Spinal cord (tissue), 10 donors: ENCODE data around the gene MLC1. TPM values are rescaled to one million over a fixed set of nuclear protein-coding genes. Genes with fewer than 3 reads are reported as not detected.

Experiments
- DNase-seq, 6 donors: peaks; one replicate each; pipeline versions ENCODE4 v3.0.0 to v3.0.0-alpha.2; 2013 to 2015; ENCODE audit warnings: low spot score in 6 of 6, low read depth in 4 of 6
- H3K27ac ChIP-seq: one replicate; pipeline ENCODE4 v1.5.1; 2013; ENCODE audit warnings: low read depth, low read length, control low read depth
- H3K27me3 ChIP-seq: one replicate; pipeline ENCODE4 v1.6.1; 2013; ENCODE audit warnings: low read length; ENCODE audit not compliant: control insufficient read depth, insufficient read depth
- H3K36me3 ChIP-seq: one replicate; pipeline ENCODE4 v1.6.1; 2013; ENCODE audit warnings: low read length; ENCODE audit not compliant: control insufficient read depth, insufficient read depth
- H3K4me1 ChIP-seq: one replicate; pipeline ENCODE4 v1.6.1; 2013; ENCODE audit warnings: low read length; ENCODE audit not compliant: control insufficient read depth, insufficient read depth
- H3K4me3 ChIP-seq: one replicate; pipeline ENCODE4 v1.5.1; 2013; ENCODE audit warnings: low read depth, low read length, control low read depth
- H3K9me3 ChIP-seq: one replicate; pipeline ENCODE4 v1.6.1; 2013; ENCODE audit warnings: low read length; ENCODE audit not compliant: control insufficient read depth, insufficient read depth
- whole genome bisulfite sequencing: methylation state at CpG from one replicate; pipeline ENCODE4 v1.1.5; 2013; ENCODE audit warnings: missing lambda C conversion rate; ENCODE audit not compliant: insufficient coverage; 5-methylcytosine and 5-hydroxymethylcytosine counted together
- polyA plus RNA-seq, 2 donors: library from polyadenylated mRNA; unstranded; fragments of 120-200 nt; gene quantifications; one replicate each; pipeline ENCODE4 v1.2.1, GENCODE V29; 2013; ENCODE audit not compliant: insufficient read length in 2 of 2
- total RNA-seq, 2 donors: library from RNA; depleted of rRNA in 1 of 2; stranded (reverse); fragments of 120-200 nt in 1 of 2; fragments of >200 nt in 1 of 2; gene quantifications; one replicate each; pipeline versions ENCODE4 v1.2.3 to v1.2.4, GENCODE V29; 2013 to 2014
- donor health status: healthy.

The MLC1 gene
- total and polyA plus RNA-seq, 4 donors: 76.9 to 353 (median 156) TPM

DNA sequence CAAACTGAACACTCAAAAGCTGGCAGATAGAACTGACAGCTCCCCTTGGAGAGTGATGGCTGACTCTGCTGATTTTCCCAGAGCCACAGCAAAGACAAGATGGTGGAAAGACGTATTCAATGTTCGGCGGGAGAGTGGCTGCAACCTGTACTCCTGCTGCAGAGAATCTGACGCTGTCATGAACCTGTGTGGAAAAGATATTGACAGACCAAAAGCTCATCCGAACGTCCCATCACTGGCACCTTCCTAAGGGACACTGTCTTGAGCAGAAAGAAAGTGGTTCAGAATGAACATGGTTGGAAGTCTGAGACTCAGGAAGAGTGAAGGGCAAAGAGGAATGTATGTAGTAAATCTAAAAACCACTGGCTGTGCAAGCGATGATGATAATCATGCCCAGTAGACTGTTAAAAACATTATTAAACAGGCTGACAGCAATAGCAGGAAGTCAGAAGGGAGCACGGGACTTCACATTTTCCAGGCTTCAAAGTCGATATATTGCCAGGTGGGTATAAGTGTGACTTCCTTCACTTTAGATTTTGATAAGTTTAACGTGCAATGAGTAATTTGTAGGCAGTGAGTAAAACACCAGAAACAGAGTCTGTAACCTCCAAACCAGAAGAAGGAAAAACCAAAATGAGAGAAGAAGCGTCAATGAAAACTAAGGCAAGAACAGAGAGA is 66.5 kb downstream of the MLC1 start:
- Histone ChIP-seq H3K36me3 (no peaks in the 10 kb centered on the region), H3K27me3 (peaks cover 28% of the 10 kb centered on the region), H3K4me1 (peaks cover 10% of the 10 kb centered on the region), H3K27ac (no peak overlapping the region), H3K9me3 (no peaks in the 10 kb centered on the region), H3K4me3 (no peak overlapping the region)
- 76% methylated on average over 7 of the region's 11 CpGs for WGBS
- peak in 1 of 6 donors; percentile 43 for DNase-seq

DNA sequence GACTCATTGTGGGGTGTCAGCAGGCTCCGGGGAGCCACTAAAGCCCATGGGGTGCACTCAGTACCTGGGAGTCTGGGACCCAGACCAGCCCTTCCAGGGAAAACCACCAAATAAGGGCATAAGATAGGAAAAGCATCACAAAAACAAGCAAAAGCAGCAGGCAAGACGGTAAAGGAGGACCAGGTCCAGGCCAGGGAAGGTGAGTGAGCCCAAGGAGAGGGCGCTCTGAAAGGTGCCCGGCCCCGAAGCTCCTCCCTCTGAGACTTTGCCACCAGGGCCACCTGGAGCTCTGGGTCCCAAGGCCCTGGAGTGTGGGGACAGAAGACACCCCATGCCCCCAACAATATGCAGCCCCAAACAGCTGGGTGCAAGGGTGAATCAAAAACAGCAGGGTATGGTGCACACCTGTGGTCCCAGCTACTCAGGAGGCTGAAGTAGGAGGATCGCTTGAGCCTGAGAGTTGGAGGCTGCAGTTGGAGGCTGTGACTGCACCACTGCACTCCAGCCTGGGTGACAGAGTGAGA is 67.5 kb downstream of the MLC1 start:
- H3K36me3 ChIP-seq: no peaks in the 10 kb centered on the region
- H3K4me3 ChIP-seq: no peak overlapping the region
- peaks cover 38% of the 10 kb centered on the region for H3K27me3 ChIP-seq
- peaks cover 10% of the 10 kb centered on the region for H3K4me1 ChIP-seq
- WGBS: 83% methylated on average over 5 of the region's 6 CpGs
- H3K9me3 ChIP-seq: no peaks in the 10 kb centered on the region
- no peak overlapping the region for H3K27ac ChIP-seq
- DNase-seq: no peak

DNA sequence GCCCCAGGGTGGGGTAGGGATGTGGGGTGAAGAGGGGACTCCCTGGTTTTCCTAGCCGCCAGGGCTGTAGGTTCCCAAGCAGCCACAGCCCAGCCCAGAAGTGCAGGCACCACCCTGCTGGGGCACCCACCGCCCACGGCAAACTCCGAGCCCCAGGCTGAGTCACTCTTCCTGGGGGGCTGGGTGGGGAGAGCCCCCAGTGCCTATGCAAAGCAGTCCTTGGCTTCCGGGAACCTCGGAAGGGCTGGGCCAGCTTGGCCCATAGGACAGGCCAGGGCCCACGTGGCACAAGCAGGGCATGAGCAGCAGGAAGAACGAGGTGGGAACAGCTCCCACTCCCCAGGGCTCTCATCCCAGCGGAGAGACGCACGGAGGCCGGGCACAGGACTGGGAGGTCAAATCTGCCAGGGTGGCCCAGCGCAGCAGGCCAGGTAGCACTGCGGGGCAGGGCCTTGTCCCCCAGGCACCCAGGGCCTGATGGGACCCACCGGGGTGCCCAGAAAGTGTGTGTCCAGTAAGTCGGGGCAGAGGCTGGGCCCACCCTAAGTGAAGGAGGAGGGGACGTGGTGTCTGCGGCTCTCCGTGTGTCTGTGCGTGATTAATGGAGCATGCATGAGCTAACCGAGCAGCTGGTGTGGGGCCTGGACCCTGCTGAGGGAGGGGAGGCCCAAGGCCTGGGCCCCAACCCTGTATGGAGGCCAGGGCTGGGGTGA is 68.1 kb downstream of the MLC1 start:
- Histone ChIP-seq H3K4me3 (no peak overlapping the region), H3K27ac (no peak overlapping the region), H3K27me3 (peaks cover 44% of the 10 kb centered on the region), H3K4me1 (peaks cover 10% of the 10 kb centered on the region), H3K36me3 (no peaks in the 10 kb centered on the region), H3K9me3 (no peaks in the 10 kb centered on the region)
- 63% methylated on average over 20 of the region's 21 CpGs for WGBS
- no peak for DNase-seq

DNA sequence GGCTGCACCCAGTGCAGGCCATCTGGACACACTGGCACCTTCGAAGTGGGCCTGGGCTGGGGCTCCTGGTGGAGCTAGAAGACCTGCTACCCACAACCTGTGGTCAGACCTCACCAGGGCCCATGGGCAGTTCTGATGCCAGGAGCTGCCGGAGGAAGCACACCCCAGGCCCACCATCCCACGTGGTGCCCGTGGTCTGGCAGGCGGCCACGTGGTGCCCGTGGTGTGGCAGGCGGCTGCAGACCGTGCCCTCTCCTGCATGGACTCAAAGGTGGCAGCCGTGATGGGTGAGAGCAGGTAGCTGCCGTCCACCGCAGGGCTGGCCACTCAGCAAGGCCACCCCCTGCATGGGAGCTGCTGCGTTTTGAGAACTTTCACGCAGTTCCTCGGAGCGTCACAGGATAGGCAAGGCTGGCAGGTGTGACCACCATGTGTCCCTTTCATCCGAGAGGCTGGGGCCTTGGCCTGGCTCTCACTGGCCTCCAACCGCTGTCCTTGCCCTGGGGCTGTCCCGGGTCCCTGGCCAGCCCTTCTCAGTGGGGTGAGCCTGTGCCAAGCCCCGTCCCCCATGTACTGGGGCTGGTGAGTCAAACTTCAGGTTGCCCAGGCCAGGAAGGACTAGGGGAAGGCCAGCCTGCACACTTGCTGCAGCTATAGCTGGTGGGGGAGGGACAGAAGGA is 68.8 kb downstream of the MLC1 start:
- H3K9me3 ChIP-seq: no peaks in the 10 kb centered on the region
- H3K4me1 ChIP-seq: peaks cover 14% of the 10 kb centered on the region
- DNase-seq: no peak
- 86% methylated on average over 20 of the region's 20 CpGs for WGBS
- H3K27ac ChIP-seq: no peak overlapping the region
- peaks cover 51% of the 10 kb centered on the region for H3K27me3 ChIP-seq
- no peak overlapping the region for H3K4me3 ChIP-seq
- H3K36me3 ChIP-seq: no peaks in the 10 kb centered on the region

DNA sequence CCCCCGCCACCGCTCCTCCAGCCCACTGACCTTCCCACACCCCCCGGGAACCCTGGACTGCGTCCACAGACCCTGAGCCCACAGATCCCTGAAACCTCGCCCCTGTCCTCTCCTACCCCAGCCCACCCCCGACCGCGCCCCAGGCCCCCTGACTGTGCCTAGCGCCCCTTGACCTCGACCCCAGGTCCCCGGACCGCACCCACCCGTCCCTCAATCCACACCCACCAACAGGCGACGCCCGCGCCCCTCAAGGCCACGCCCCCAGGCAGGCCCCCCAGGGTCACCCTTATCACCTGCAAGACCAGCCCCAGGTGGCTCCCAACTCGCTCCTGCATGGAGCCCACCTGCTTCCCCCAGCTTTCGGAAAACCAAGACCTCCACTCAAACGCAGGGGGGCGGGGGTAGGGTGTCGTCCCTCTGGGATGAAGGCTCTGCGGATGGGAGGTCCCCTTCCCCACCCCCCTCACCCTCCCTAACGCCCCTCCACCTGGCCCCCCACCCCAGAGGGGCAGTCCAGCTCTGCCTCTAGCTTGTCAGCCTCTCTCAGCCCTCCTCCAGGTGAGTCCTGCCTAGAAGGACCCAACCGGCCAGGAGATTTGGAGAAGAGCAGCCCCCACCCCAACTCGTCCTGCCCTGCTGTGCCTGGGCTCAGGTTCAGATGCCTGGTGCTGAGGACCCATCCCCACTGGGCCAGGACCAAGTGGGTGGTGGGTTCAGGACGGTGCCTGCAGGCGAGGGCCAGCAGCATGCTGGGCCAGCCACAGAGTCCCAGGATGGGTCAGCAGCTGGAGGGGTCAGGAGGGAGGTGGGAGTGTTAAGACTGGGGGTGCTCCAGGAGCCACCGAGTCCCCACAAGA is 69.5 kb downstream of the MLC1 start:
- no peak for DNase-seq
- WGBS: 34% methylated on average over 16 of the region's 30 CpGs
- Histone ChIP-seq H3K9me3 (no peaks in the 10 kb centered on the region), H3K36me3 (no peaks in the 10 kb centered on the region), H3K4me3 (no peak overlapping the region), H3K27ac (no peak overlapping the region), H3K27me3 (peaks cover 59% of the 10 kb centered on the region), H3K4me1 (peaks cover 19% of the 10 kb centered on the region)

DNA sequence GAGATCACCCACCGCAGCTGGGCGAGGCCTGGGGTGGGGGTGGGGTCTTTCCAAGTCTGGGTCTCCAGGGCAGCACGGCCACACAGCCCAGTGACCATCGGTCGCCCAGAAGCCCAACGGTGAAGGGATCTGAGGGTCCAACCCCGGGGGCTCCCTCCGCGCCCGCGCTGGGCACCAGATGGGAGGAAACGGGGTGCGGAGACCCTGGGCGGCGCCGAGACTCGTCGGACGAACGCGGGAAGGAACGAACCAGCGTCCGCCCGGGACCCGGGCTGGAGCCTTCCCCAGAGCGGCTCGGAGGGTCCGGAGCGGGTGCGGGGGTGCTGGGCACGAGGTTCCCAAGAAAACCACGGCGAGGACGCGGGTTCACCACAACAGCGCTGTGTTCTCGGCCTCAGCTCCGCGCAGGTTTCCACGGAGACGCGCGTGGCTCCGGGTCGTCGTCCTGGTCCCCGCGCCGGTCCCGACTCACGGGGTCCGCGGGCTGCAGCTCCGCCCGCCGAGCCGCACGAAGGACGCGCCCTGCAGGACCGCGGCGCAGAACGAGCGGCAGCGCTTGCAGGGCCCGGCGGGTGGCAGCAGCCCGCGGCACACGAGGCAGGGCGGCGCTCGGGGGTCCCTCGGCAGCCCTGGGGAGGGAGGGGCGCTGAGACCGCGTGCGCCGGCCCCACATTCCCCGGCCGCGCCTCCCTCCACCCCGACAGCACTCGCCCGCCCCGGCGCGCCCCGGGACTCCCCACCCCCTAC is 70.4 kb downstream of the MLC1 start:
- peaks cover 21% of the 10 kb centered on the region for H3K4me1 ChIP-seq
- no peaks in the 10 kb centered on the region for H3K9me3 ChIP-seq
- H3K4me3 ChIP-seq: no peak overlapping the region
- 2% methylated on average over 76 of the region's 91 CpGs for WGBS
- H3K27ac ChIP-seq: no peak overlapping the region
- peaks cover 68% of the 10 kb centered on the region for H3K27me3 ChIP-seq
- peak in 2 of 6 donors; percentile 28 to 54 for DNase-seq
- H3K36me3 ChIP-seq: no peaks in the 10 kb centered on the region

DNA sequence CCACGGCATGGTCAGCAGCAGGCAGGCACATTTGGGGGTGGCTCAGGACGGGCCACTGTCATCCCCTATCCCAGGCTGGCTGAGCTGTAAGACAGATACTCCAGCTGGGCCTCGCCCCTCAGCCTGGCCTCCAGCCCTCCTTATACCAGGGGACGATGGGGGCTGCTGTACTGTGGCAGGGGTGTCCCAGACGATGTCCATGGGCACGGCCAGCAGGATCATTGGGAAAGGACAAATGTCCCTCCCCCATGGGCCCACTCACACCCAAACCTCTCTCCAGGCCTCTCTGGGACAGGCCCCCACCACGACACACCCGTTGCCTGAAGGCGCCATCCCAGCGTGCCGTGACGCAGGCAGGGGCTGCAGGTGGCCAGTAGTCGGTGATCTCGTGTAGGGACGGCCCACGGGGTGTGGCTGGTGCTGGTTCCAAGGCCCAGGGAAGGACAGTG is 71.1 kb downstream of the MLC1 start:
- no peaks in the 10 kb centered on the region for H3K9me3 ChIP-seq
- no peak overlapping the region for H3K4me3 ChIP-seq
- no peak overlapping the region for H3K27ac ChIP-seq
- peaks cover 21% of the 10 kb centered on the region for H3K4me1 ChIP-seq
- 54% methylated on average over 14 of the region's 16 CpGs for WGBS
- H3K27me3 ChIP-seq: peaks cover 72% of the 10 kb centered on the region
- no peak for DNase-seq
- no peaks in the 10 kb centered on the region for H3K36me3 ChIP-seq

DNA sequence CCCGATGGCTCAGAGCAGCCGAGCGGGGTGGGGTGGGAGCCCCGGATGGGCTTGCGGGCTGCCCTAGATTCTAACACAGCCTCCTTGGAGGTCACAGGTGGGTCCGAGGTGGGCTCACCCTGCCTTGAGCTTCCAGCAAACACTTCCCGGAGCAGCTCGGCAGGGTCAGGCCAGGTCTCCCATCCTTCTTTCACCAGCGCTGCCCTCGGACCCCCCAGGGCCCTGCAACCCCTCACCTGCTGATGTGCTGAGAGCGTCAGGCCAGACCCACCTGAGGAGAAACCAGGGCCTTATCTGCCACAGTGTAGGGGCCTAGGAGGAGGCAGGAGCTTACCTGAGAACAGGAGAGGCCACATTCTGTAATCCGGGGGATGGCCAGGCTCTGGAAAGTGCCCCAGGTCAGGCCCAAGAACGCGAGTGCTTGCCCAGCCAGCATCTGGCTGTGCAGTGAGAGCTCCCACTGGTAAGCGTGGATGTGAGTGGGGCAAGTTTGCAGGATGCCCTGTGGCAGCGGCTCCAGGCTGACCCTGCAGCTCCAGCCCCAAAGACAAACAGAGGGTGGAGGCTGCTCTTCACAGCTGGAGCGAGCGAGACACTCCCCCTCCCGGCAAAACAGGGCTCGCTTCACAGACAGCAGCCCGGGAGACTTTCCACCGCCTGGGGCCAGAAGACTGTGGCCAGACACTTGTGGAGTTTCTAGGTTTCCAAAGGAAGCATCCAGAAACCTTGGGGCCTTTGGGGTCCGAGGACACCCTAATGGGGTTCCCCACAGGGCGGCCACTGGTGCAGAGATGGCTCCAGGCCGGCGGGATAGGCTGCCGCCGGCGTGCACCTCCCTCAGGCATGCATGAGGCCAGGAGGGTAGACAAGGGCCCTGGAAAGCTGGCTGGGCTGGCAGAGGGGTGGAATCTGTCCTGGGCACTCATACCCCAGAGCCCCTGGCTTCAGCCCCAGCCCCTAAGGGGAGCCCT is 72.7 kb downstream of the MLC1 start, which contains the start of gene IL17REL:
Gene IL17REL (minus strand): TSS at position 555 of the 971 bp plus-strand sequence. CDS start 119 bp downstream, at position 436.
- Histone ChIP-seq H3K4me1 (peaks cover 26% of the 10 kb centered on the region), H3K27ac (no peak within 1 kb of the TSS), H3K9me3 (no peaks in the 10 kb centered on the region), H3K27me3 (peaks cover 72% of the 10 kb centered on the region), H3K4me3 (no peak within 1 kb of the TSS), H3K36me3 (no peaks in the 10 kb centered on the region)
- 52% methylated on average over 29 of the region's 29 CpGs for WGBS
- no peak for DNase-seq
